ENCODE measurements around the gene DHX34.

The DHX34 gene

DNA sequence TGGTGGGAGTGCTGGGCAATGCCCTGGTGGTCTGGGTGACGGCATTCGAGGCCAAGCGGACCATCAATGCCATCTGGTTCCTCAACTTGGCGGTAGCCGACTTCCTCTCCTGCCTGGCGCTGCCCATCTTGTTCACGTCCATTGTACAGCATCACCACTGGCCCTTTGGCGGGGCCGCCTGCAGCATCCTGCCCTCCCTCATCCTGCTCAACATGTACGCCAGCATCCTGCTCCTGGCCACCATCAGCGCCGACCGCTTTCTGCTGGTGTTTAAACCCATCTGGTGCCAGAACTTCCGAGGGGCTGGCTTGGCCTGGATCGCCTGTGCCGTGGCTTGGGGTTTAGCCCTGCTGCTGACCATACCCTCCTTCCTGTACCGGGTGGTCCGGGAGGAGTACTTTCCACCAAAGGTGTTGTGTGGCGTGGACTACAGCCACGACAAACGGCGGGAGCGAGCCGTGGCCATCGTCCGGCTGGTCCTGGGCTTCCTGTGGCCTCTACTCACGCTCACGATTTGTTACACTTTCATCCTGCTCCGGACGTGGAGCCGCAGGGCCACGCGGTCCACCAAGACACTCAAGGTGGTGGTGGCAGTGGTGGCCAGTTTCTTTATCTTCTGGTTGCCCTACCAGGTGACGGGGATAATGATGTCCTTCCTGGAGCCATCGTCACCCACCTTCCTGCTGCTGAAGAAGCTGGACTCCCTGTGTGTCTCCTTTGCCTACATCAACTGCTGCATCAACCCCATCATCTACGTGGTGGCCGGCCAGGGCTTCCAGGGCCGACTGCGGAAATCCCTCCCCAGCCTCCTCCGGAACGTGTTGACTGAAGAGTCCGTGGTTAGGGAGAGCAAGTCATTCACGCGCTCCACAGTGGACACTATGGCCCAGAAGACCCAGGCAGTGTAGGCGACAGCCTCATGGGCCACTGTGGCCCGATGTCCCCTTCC, 28.9 kb upstream of the DHX34 start:
- H3K27ac ChIP-seq: peak overlapping the region in 3 of 11 experiments; percentile 17 to 99 (median 98); a peak in 5 of 22 replicates
- H3K4me2 ChIP-seq: peak overlapping the region in 3 of 11 experiments; percentile 46 to 97 (median 95); a peak in 6 of 22 replicates
- peak overlapping the region in 2 of 10 experiments; percentile 9 to 24; a peak in 2 of 20 replicates for H3K4me3 ChIP-seq
- peaks cover 0 to 98% (median 32%) of the 10 kb centered on the region in 10 experiments; a peak in 17 of 20 replicates for H3K4me1 ChIP-seq
- H3K36me3 ChIP-seq: peaks cover 0 to 61% (median 0%) of the 10 kb centered on the region in 11 experiments; a peak in 7 of 22 replicates
- H3K27me3 ChIP-seq: peaks cover 0 to under 1% (median 0%) of the 10 kb centered on the region in 11 experiments; a peak in 2 of 22 replicates
- no peaks in the 10 kb centered on the region for H4K20me1 ChIP-seq
- H3K9ac ChIP-seq: peak overlapping the region in 1 of 11 experiments; percentile 37; a peak in 1 of 22 replicates
- peaks cover 0 to 35% (median 5%) of the 10 kb centered on the region in 11 experiments; a peak in 12 of 22 replicates for H3K9me3 ChIP-seq (replicated peaks in 1 of 11)
- no peak for TF ChIP-seq Cebpa-rat (IDR thresholded peaks at IDR 0.05)

DNA sequence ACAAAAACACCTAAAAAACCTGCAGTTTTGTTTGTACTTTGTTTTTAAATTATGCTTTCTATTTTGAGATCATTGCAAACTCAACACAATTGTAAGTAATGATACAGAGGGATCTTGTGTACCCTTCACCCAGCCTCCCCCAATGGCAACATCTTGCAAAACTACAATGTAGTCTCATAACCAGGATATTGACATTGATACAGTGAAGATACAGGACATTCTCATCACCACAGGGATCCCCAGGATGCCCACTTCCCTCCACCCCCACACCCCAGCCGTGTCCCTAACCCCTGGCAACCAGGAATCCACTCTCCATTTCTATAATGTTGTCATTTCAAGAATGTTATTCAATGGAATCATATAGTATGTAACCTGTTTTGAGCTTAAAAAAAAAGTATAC, 27.5 kb upstream of the DHX34 start:
- H3K27me3 ChIP-seq: no peaks in the 10 kb centered on the region
- H4K20me1 ChIP-seq: no peaks in the 10 kb centered on the region
- H3K36me3 ChIP-seq: peaks cover 0 to 52% (median 0%) of the 10 kb centered on the region in 11 experiments; a peak in 7 of 22 replicates
- peak overlapping the region in 4 of 11 experiments; percentile 21 to 99 (median 97); a peak in 7 of 22 replicates for H3K27ac ChIP-seq
- TF ChIP-seq Cebpa-rat (IDR thresholded peaks at IDR 0.05): no peak
- peak overlapping the region in 2 of 10 experiments; percentile 33 to 40; a peak in 3 of 20 replicates for H3K4me3 ChIP-seq
- peaks cover 0 to 31% (median 5%) of the 10 kb centered on the region in 11 experiments; a peak in 12 of 22 replicates for H3K9me3 ChIP-seq (replicated peaks in 1 of 11)
- peaks cover 0 to 100% (median 22%) of the 10 kb centered on the region in 10 experiments; a peak in 16 of 20 replicates for H3K4me1 ChIP-seq
- peak overlapping the region in 3 of 11 experiments; percentile 95 to 98 (median 97); a peak in 6 of 22 replicates for H3K4me2 ChIP-seq
- H3K9ac ChIP-seq: peak overlapping the region in 3 of 11 experiments; percentile 29 to 92 (median 65); a peak in 4 of 22 replicates

DNA sequence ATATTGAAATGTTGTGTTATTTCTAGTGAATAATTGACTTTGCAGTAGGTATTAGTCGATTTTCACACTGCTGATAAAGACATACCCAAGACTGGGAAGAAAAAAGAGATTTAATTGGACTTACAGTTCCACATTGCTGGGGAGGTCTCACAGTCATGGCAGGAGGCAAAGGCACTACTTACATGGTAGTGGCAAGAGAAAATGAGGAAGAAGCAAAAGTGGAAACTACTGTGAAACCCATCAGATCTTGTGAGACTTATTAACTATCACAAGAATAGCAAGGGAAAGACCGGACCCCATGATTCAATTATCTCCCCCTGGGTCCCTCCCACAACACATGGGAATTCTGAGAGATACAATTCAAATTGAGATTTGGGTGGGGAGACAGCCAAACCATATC, 27.1 kb upstream of the DHX34 start:
- Histone ChIP-seq H3K9ac (peak overlapping the region in 3 of 11 experiments; percentile 29 to 92 (median 65); a peak in 5 of 22 replicates), H3K36me3 (peaks cover 0 to 47% (median 0%) of the 10 kb centered on the region in 11 experiments; a peak in 7 of 22 replicates), H3K4me2 (peak overlapping the region in 4 of 11 experiments; percentile 24 to 98 (median 96); a peak in 6 of 22 replicates), H3K4me1 (peaks cover 0 to 100% (median 22%) of the 10 kb centered on the region in 10 experiments; a peak in 16 of 20 replicates), H3K27ac (peak overlapping the region in 4 of 11 experiments; percentile 21 to 99 (median 97); a peak in 7 of 22 replicates), H4K20me1 (no peaks in the 10 kb centered on the region), H3K27me3 (no peaks in the 10 kb centered on the region), H3K9me3 (replicated peaks in 1 of 11) (peaks cover 0 to 30% (median 5%) of the 10 kb centered on the region in 11 experiments; a peak in 12 of 22 replicates), H3K4me3 (peak overlapping the region in 2 of 10 experiments; percentile 33 to 40; a peak in 3 of 20 replicates)
- TF ChIP-seq Cebpa-rat (IDR thresholded peaks at IDR 0.05): no peak

DNA sequence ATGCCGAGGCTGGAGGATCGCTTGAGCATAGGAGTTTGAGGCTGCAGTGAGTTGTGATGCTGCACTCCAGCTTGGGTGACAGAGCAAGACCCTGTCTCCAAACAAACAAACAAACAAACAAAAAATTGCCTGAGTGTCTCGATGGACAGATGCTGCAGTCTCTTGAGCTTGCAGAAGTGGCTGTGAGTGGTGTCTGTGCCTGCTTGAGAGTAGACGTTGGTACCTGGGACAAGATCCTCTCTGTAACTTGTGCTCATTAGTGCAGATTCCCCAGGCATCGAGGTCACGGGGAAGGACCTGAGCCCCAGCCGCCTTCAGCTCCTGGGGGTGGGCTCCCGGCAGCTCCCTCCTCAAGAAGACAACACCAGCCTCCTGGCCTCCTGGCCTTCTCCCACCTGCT, 25.7 kb upstream of the DHX34 start:
- H3K27ac ChIP-seq: peak overlapping the region in 6 of 11 experiments; percentile 53 to 99 (median 90); a peak in 12 of 22 replicates
- peaks cover 0 to 30% (median 5%) of the 10 kb centered on the region in 11 experiments; a peak in 12 of 22 replicates for H3K9me3 ChIP-seq (replicated peaks in 1 of 11)
- H4K20me1 ChIP-seq: no peaks in the 10 kb centered on the region
- TF ChIP-seq Cebpa-rat (IDR thresholded peaks at IDR 0.05): no peak
- H3K36me3 ChIP-seq: peaks cover 0 to 34% (median 0%) of the 10 kb centered on the region in 11 experiments; a peak in 7 of 22 replicates
- no peaks in the 10 kb centered on the region for H3K27me3 ChIP-seq
- peak overlapping the region in 4 of 11 experiments; percentile 60 to 92 (median 81); a peak in 8 of 22 replicates for H3K9ac ChIP-seq
- H3K4me3 ChIP-seq: peak overlapping the region in 3 of 10 experiments; percentile 40 to 51 (median 41); a peak in 5 of 20 replicates
- peaks cover 0 to 100% (median 22%) of the 10 kb centered on the region in 10 experiments; a peak in 16 of 20 replicates for H3K4me1 ChIP-seq
- peak overlapping the region in 6 of 11 experiments; percentile 71 to 98 (median 91); a peak in 11 of 22 replicates for H3K4me2 ChIP-seq

DNA sequence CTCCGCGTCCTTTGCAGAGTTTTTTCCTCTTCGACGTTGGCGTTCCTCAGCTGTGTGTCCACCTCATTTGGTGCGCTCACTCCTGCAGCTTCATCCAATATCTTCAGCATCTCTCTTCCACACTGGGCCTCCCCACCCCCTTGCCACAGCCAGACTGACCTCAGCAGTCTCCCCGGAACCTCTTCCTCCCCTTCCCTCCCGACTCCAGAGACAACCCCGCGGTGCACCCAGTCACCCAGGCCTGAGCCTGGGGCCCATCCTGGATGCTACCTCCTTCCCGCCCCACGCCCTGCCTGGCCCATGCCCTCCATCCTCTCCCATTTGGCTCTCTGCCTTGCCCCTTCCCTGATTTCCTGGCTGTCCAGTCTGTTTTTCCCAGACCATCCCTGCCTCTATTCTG, 25.2 kb upstream of the DHX34 start:
- H3K4me3 ChIP-seq: peak overlapping the region in 4 of 10 experiments; percentile 5 to 51 (median 40); a peak in 7 of 20 replicates
- H3K4me1 ChIP-seq: peaks cover 0 to 100% (median 22%) of the 10 kb centered on the region in 10 experiments; a peak in 16 of 20 replicates
- H3K36me3 ChIP-seq: peaks cover 0 to 29% (median 0%) of the 10 kb centered on the region in 11 experiments; a peak in 7 of 22 replicates
- no peak for TF ChIP-seq Cebpa-rat (IDR thresholded peaks at IDR 0.05)
- H3K4me2 ChIP-seq: peak overlapping the region in 8 of 11 experiments; percentile 42 to 98 (median 86); a peak in 15 of 22 replicates
- peaks cover 0 to 30% (median 5%) of the 10 kb centered on the region in 11 experiments; a peak in 12 of 22 replicates for H3K9me3 ChIP-seq (replicated peaks in 1 of 11)
- H3K27ac ChIP-seq: peak overlapping the region in 7 of 11 experiments; percentile 11 to 99 (median 84); a peak in 12 of 22 replicates
- no peaks in the 10 kb centered on the region for H3K27me3 ChIP-seq
- no peaks in the 10 kb centered on the region for H4K20me1 ChIP-seq
- peak overlapping the region in 6 of 11 experiments; percentile 29 to 92 (median 68); a peak in 10 of 22 replicates for H3K9ac ChIP-seq

DNA sequence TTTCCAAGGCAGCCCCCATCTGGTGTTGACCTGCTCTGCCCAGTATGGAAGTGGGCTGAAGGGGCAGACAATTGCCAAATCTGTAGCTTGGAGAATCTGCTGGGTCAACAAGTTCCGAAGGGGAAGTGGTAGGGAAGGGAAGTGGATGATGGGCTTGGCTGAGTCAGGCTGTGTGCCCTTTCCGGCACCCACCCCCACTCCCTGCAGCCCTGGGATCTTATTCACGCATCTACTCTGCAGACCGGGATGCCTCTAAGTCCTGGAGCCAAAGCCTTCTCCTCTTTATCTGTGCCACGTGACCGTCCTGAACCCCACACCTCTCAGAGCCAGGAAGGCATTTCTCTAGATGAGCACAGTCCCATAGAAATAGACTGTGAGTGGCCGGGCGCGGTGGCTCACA, 24.6 kb upstream of the DHX34 start:
- no peaks in the 10 kb centered on the region for H3K27me3 ChIP-seq
- H3K27ac ChIP-seq: peak overlapping the region in 7 of 11 experiments; percentile 11 to 99 (median 84); a peak in 12 of 22 replicates
- H3K9ac ChIP-seq: peak overlapping the region in 6 of 11 experiments; percentile 29 to 92 (median 68); a peak in 9 of 22 replicates
- peak overlapping the region in 4 of 10 experiments; percentile 24 to 51 (median 40); a peak in 6 of 20 replicates for H3K4me3 ChIP-seq
- peak in 4 of 11 experiments; percentile 38 to 73 (median 70); a peak in 7 of 22 replicates for TF ChIP-seq Cebpa-rat (IDR thresholded peaks at IDR 0.05)
- peak overlapping the region in 10 of 11 experiments; percentile 18 to 98 (median 78); a peak in 18 of 22 replicates for H3K4me2 ChIP-seq
- H3K4me1 ChIP-seq: peaks cover 0 to 100% (median 23%) of the 10 kb centered on the region in 10 experiments; a peak in 16 of 20 replicates
- H3K36me3 ChIP-seq: peaks cover 0 to 23% (median 0%) of the 10 kb centered on the region in 11 experiments; a peak in 7 of 22 replicates
- no peaks in the 10 kb centered on the region for H4K20me1 ChIP-seq
- peaks cover 0 to 30% (median 5%) of the 10 kb centered on the region in 11 experiments; a peak in 12 of 22 replicates for H3K9me3 ChIP-seq (replicated peaks in 1 of 11)

DNA sequence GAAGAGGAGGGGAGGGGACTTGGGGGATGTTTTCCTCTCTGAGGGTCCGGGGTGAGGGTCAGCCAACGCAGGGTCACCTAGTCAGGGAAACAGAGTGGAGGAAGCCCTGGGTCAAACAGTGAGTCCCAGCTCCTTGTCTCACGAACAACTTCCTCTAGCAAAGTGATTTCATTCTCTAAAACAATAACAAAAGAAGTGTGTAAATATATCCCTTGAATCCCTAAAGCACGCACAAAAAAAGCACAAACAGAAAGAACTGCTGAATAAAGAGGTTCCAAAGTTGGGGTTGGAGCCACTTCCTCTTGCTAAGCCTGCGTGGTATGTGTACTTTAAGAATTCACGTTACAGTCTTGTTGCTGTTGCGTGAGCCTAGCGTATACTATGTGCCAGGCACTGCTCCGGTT, 18.6 kb upstream of the DHX34 start:
- H4K20me1 ChIP-seq: no peaks in the 10 kb centered on the region
- H3K9me3 ChIP-seq (replicated peaks in 1 of 11): no peaks in the 10 kb centered on the region
- no peak for TF ChIP-seq Cebpa-rat (IDR thresholded peaks at IDR 0.05)
- H3K36me3 ChIP-seq: no peaks in the 10 kb centered on the region
- peaks cover 0 to 4% (median 0%) of the 10 kb centered on the region in 11 experiments; a peak in 1 of 22 replicates for H3K27me3 ChIP-seq
- H3K27ac ChIP-seq: peak overlapping the region in 6 of 11 experiments; percentile 21 to 98 (median 96); a peak in 11 of 22 replicates
- H3K4me3 ChIP-seq: 0 out of 20 replicates have a peak overlapping the region, but pooled peaks of 1 of the 10 experiments have one; percentile 13
- H3K4me1 ChIP-seq: peaks cover 0 to 98% (median 13%) of the 10 kb centered on the region in 10 experiments; a peak in 14 of 20 replicates
- peak overlapping the region in 6 of 11 experiments; percentile 34 to 92 (median 84); a peak in 9 of 22 replicates for H3K9ac ChIP-seq
- peak overlapping the region in 7 of 11 experiments; percentile 33 to 84 (median 73); a peak in 12 of 22 replicates for H3K4me2 ChIP-seq

Measured in BLaER1 treated with 17β-estradiol and CSF1 and Interleukin-3, amounts not matched to agents 10 nM and 100 nM (cell line).